Loucy (cell line): ENCODE measurements around the gene NHSL2.
A peak's percentile ranks its signal among the peaks of the same experiment; 100 is the strongest.

ENCODE experiments used
- H2AFZ ChIP-seq: fragments of 200-600 bp; sonication (generic); 2 replicates; pipeline ENCODE4 v1.6.0; 2016; ENCODE audit warnings: antibody characterized with exemption, mild to moderate bottlenecking, low read length, moderate library complexity
- H3F3A ChIP-seq: fragments of 200-600 bp; 2 replicates; pipeline ENCODE4 v1.6.0; 2016; ENCODE audit warnings: antibody characterized with exemption, low read depth, mild to moderate bottlenecking
- H3K27me3 ChIP-seq: fragments of 200-600 bp; sonication (generic); 2 replicates; pipeline ENCODE4 v1.6.1; 2014; ENCODE audit warnings: low read length, mild to moderate bottlenecking; ENCODE audit not compliant: insufficient read depth, poor library complexity, severe bottlenecking
- H3K36me3 ChIP-seq: fragments of 200-600 bp; sonication (generic); 2 replicates; pipeline ENCODE4 v1.6.1; 2016; ENCODE audit warnings: low read length; ENCODE audit not compliant: insufficient read depth
- H3K4me1 ChIP-seq: fragments of 200-600 bp; sonication (generic); 2 replicates; pipeline ENCODE4 v1.5.1; 2014; ENCODE audit warnings: low read length, mild to moderate bottlenecking; ENCODE audit not compliant: insufficient read depth, poor library complexity, severe bottlenecking
- H3K4me2 ChIP-seq: fragments of 200-600 bp; sonication (generic); 2 replicates; pipeline ENCODE4 v1.6.0; 2014; ENCODE audit warnings: antibody characterized with exemption, low read length, low read depth, mild to moderate bottlenecking; ENCODE audit not compliant: poor library complexity, severe bottlenecking
- H3K4me3 ChIP-seq: fragments of 200-600 bp; sonication (generic); 2 replicates; pipeline ENCODE4 v1.5.1; 2014; ENCODE audit warnings: low read length, mild to moderate bottlenecking, mixed read lengths; ENCODE audit not compliant: poor library complexity, severe bottlenecking
- H3K79me2 ChIP-seq: fragments of 200-600 bp; sonication (generic); 2 replicates; pipeline ENCODE4 v1.6.1; 2014; ENCODE audit warnings: low read length; ENCODE audit not compliant: insufficient read depth
- H3K9ac ChIP-seq: fragments of 200-600 bp; sonication (generic); 2 replicates; pipeline ENCODE4 v1.6.0; 2014; ENCODE audit warnings: mild to moderate bottlenecking, low read depth, low read length, moderate library complexity; ENCODE audit not compliant: poor library complexity, severe bottlenecking
- H3K9me2 ChIP-seq: fragments of 200-600 bp; sonication (generic); replicated peaks from 2 replicates; pipeline ENCODE4 v1.6.1; 2016; ENCODE audit warnings: low read depth, low read length, mixed read lengths
- H3K9me3 ChIP-seq: fragments of 200-600 bp; sonication (generic); 2 replicates; pipeline ENCODE4 v1.6.1; 2014; ENCODE audit warnings: mild to moderate bottlenecking, antibody characterized with exemption, low read length, low read depth; ENCODE audit not compliant: insufficient read depth
- H4K20me1 ChIP-seq: fragments of 200-600 bp; sonication (generic); 2 replicates; pipeline ENCODE4 v1.6.0; 2014; ENCODE audit warnings: antibody characterized with exemption, low read length, mild to moderate bottlenecking; ENCODE audit not compliant: insufficient read depth, poor library complexity, severe bottlenecking
- CTCF ChIP-seq: fragments of 200-600 bp; sonication (generic); conservative IDR thresholded peaks from 2 replicates; pipeline ENCODE4 v1.5.1; 2014; ENCODE audit warnings: mild to moderate bottlenecking, antibody characterized with exemption, low read length
- EZH2phosphoT487 ChIP-seq: fragments of 200-600 bp; IDR thresholded peaks from 2 replicates; pipeline ENCODE4 v1.6.1; 2018; ENCODE audit warnings: antibody characterized with exemption, mild to moderate bottlenecking, moderate library complexity, borderline replicate concordance

Gene NHSL2

GRCh38 chrX:72023071-72023470 lies 112.4 kb downstream of the NHSL2 start:
- H4K20me1 ChIP-seq: no peaks in the 10 kb centered on the region
- TF ChIP-seq EZH2phosphoT487 (no peak), CTCF (no peak)
- no peak overlapping the region for H2AFZ ChIP-seq
- no peak overlapping the region for H3K4me3 ChIP-seq
- no peaks in the 10 kb centered on the region for H3K79me2 ChIP-seq
- no peaks in the 10 kb centered on the region for H3K9me3 ChIP-seq
- no peaks in the 10 kb centered on the region for H3K9me2 ChIP-seq
- H3K27me3 ChIP-seq: no peaks in the 10 kb centered on the region
- no peak overlapping the region for H3K9ac ChIP-seq
- H3K4me1 ChIP-seq: peaks cover 23% of the 10 kb centered on the region
- no peak overlapping the region for H3K4me2 ChIP-seq
- H3F3A ChIP-seq: no peaks in the 10 kb centered on the region
- no peaks in the 10 kb centered on the region for H3K36me3 ChIP-seq

GRCh38 chrX:72025236-72025770 lies 114.7 kb downstream of the NHSL2 start:
- no peak overlapping the region for H3K4me2 ChIP-seq
- no peaks in the 10 kb centered on the region for H3K36me3 ChIP-seq
- H3K9me2 ChIP-seq: no peaks in the 10 kb centered on the region
- H3K27me3 ChIP-seq: no peaks in the 10 kb centered on the region
- no peaks in the 10 kb centered on the region for H3K79me2 ChIP-seq
- H3F3A ChIP-seq: no peaks in the 10 kb centered on the region
- H3K4me3 ChIP-seq: no peak overlapping the region
- H4K20me1 ChIP-seq: no peaks in the 10 kb centered on the region
- no peak for TF ChIP-seq EZH2phosphoT487
- no peak for TF ChIP-seq CTCF
- no peaks in the 10 kb centered on the region for H3K9me3 ChIP-seq
- peaks cover 9% of the 10 kb centered on the region for H3K4me1 ChIP-seq
- H2AFZ ChIP-seq: no peak overlapping the region
- no peak overlapping the region for H3K9ac ChIP-seq

- Histone ChIP-seq H3K79me2 (no peaks in the 10 kb centered on the region), H3K27me3 (no peaks in the 10 kb centered on the region), H3K4me1 (no peaks in the 10 kb centered on the region), H3K36me3 (no peaks in the 10 kb centered on the region), H3K4me2 (no peak overlapping the region), H3K4me3 (no peak overlapping the region), H3K9ac (no peak overlapping the region), H3K9me2 (no peaks in the 10 kb centered on the region), H3F3A (no peaks in the 10 kb centered on the region), H2AFZ (peak overlapping the region; percentile 60; the same call in 1 of the 2 replicates), H4K20me1 (no peaks in the 10 kb centered on the region), H3K9me3 (no peaks in the 10 kb centered on the region)
- TF ChIP-seq EZH2phosphoT487: no peak
Measured at GRCh38 chrX:72026341-72027023, 115.8 kb downstream of the NHSL2 start.
